Measurements from ENCODE around the gene KRTAP2-2. TPM values are rescaled to one million over a fixed set of nuclear protein-coding genes. Genes with fewer than 3 reads are reported as not detected.
"Not testable (repeated sequence)": the region's sequence is repeated elsewhere in the genome, so short reads cannot be mapped to it uniquely, and the experiment has no call there.

KRTAP2-2 gene
- total RNA-seq, 2 donors from 2014 or later: not detected

DNA sequence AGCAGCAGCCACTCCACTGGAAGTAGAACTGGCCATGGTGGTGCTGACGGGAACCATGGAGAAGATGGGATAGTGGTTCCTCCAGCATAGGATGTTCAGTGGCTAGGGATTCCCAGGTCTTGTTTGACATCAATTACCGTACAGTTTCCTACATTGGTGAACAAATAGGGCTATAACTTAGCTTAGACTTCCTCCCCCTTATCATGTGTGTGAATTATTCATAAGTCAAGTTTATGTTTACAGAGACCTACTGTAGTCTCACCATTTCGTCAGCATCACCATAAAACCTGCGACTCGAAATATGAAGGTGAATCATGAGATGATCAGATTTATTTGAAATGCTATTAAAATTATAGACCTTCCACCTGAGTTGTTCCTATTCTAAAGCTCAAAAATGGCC lies 3.7 kb upstream of the KRTAP2-2 start:
- Mint-ChIP-seq H3K36me3 (ENCODE audit: low read depth) (peaks cover 3% of the 10 kb centered on the region), H3K27me3 (peaks cover 42% of the 10 kb centered on the region), H3K27ac (no peak overlapping the region), H3K4me3 (no peak overlapping the region), H3K4me1 (peaks cover 4% of the 10 kb centered on the region)
- ATAC-seq: no peak
- H3K9me3 ChIP-seq (ENCODE audit: control insufficient read depth, low read length, poor library complexity, severe bottlenecking): no peaks in the 10 kb centered on the region
- DNase-seq: no peak

DNA sequence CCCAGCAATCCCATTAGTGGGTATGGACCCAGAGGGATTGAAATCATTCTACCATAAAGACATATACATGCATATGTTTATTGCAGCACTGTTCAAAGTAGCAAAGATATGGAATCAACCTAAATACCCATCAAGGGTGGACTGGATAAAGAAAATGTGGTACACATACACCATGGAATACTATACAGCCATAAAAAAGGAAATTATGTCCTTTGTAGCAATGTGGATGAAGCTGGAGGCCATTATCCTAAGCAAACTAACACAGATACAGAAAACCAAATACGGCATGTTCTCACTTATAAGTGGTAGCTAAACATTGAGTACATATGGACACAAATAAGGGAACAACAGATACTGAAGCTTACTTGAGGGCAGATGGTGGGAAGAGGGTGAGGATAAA lies 2.5 kb upstream of the KRTAP2-2 start:
- Mint-ChIP-seq H3K27me3 (peaks cover 42% of the 10 kb centered on the region), H3K4me3 (no peak overlapping the region), H3K4me1 (peaks cover 4% of the 10 kb centered on the region), H3K36me3 (ENCODE audit: low read depth) (peaks cover 3% of the 10 kb centered on the region), H3K27ac (no peak overlapping the region)
- ATAC-seq (no peak), DNase-seq (no peak)
- H3K9me3 ChIP-seq (ENCODE audit: control insufficient read depth, low read length, poor library complexity, severe bottlenecking): no peaks in the 10 kb centered on the region

DNA sequence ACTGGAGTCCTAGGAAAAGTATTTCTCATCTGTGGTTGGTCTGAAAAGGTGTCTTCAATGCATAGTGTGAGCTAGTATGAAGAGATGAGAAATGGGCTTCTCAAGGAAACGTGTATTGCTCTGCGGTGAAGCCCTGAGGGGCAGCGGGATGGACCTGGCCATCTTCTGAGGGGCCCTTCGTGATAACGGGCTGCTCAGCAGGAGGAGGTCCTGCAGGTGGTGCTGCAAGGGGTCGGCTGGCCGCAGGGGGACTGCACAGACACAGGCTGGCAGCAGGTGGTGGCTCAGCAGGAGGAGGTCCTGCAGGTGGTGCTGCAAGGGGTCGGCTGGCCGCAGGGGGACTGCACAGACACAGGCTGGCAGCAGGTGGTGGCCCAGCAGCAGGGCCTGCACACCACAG lies 474 bp downstream of the KRTAP2-2 start:
- not testable (repeated sequence) for DNase-seq; H3K4me1 Mint-ChIP-seq; H3K4me3 Mint-ChIP-seq; H3K27ac Mint-ChIP-seq; H3K36me3 Mint-ChIP-seq (ENCODE audit: low read depth); H3K9me3 ChIP-seq (ENCODE audit: control insufficient read depth, low read length, poor library complexity, severe bottlenecking); ATAC-seq
- H3K27me3 Mint-ChIP-seq: peaks cover 34% of the 10 kb centered on the region

DNA sequence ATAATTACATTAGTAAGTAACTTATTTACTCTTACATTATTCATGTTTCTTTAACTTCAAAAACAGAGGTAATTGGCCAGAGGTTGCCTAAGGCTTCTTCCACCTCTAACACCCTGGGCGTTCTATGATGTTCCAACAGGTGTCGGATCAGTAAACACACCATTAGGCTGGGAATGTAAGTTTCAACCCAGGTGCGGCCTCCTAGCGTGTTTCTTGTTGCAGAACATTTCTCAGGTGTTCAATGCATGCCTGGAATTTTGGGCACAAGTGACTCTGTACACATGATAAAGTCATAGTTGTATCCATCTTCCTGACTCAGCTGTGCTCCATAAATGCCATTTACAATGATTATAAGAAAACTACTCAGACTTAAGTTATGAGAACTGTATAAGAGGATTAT lies 1.0 kb downstream of the KRTAP2-2 start:
- H3K27ac Mint-ChIP-seq: no peak overlapping the region
- no peaks in the 10 kb centered on the region for H3K36me3 Mint-ChIP-seq (ENCODE audit: low read depth)
- ATAC-seq (no peak), DNase-seq (no peak)
- H3K9me3 ChIP-seq (ENCODE audit: control insufficient read depth, low read length, poor library complexity, severe bottlenecking): no peaks in the 10 kb centered on the region
- H3K27me3 Mint-ChIP-seq: peaks cover 31% of the 10 kb centered on the region
- H3K4me1 Mint-ChIP-seq: no peaks in the 10 kb centered on the region
- H3K4me3 Mint-ChIP-seq: no peak overlapping the region

DNA sequence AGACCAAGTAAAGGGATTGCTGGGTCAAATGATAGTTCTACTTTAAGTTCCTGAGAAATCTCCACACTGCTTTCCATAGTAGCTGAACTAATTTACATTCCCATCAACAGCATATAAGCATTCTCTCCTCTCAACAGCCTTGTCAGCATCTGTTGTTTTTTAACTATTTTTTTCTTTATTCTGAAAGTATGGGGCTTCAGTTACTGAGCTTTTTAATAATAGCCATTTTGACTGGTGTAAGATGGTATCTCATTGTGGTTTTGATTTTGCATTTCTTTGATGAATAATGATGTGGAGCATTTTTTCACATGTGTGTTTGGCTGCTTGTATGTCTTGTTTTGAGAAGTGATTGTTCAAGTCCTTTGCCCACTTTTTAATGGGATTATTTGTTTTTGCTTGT lies 2.5 kb downstream of the KRTAP2-2 start:
- Mint-ChIP-seq H3K4me1 (no peaks in the 10 kb centered on the region), H3K27ac (no peak overlapping the region), H3K36me3 (ENCODE audit: low read depth) (no peaks in the 10 kb centered on the region), H3K4me3 (no peak overlapping the region), H3K27me3 (peaks cover 38% of the 10 kb centered on the region)
- DNase-seq: no peak
- ATAC-seq: no peak
- H3K9me3 ChIP-seq (ENCODE audit: control insufficient read depth, low read length, poor library complexity, severe bottlenecking): no peaks in the 10 kb centered on the region

DNA sequence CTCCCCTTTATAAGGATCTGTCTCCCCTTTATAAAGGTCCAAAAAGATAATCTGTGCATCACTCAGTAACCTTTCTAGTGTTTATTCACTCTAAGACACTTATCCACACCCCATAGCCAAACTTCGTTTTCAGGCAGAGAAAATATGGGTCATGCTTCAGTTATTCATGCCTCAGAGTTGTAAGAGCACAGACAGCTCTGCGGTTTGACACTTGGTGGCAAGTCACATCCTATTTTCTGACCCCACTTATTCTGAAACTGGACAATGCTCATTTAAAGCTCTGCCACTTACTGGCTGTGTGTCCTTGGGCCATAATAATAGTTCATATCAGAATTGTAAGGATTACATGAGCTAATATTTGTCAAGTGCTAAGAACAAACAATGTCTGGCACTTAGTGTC lies 5.9 kb downstream of the KRTAP2-2 start:
- no peaks in the 10 kb centered on the region for H3K9me3 ChIP-seq (ENCODE audit: control insufficient read depth, low read length, poor library complexity, severe bottlenecking)
- H3K4me3 Mint-ChIP-seq: no peak overlapping the region
- H3K27me3 Mint-ChIP-seq: peaks cover 48% of the 10 kb centered on the region
- H3K27ac Mint-ChIP-seq: no peak overlapping the region
- DNase-seq: no peak
- no peak for ATAC-seq
- no peaks in the 10 kb centered on the region for H3K4me1 Mint-ChIP-seq
- H3K36me3 Mint-ChIP-seq (ENCODE audit: low read depth): no peaks in the 10 kb centered on the region

DNA sequence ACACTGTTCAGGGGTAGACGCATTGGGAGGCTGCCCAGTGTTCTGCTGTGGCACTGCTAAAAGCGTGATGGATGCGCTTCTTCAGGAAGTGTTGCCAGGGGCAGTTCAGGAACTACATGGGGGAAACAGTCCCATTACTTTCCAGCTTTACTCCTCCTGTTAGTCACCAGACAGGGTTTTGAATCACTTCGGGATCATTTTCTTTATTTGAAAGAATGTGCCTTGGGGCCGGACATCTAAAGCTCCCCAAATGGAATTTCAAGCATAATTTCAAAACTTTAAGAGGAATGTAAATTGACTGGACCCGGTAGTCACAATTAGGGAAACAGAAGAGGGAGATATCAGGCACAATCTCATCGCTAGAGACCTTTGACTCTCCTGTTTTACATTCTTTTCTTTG lies 6.6 kb downstream of the KRTAP2-2 start:
- ATAC-seq (no peak), DNase-seq (no peak)
- no peak overlapping the region for H3K4me3 Mint-ChIP-seq
- no peaks in the 10 kb centered on the region for H3K36me3 Mint-ChIP-seq (ENCODE audit: low read depth)
- no peaks in the 10 kb centered on the region for H3K4me1 Mint-ChIP-seq
- H3K9me3 ChIP-seq (ENCODE audit: control insufficient read depth, low read length, poor library complexity, severe bottlenecking): no peaks in the 10 kb centered on the region
- peaks cover 48% of the 10 kb centered on the region for H3K27me3 Mint-ChIP-seq
- H3K27ac Mint-ChIP-seq: no peak overlapping the region

DNA sequence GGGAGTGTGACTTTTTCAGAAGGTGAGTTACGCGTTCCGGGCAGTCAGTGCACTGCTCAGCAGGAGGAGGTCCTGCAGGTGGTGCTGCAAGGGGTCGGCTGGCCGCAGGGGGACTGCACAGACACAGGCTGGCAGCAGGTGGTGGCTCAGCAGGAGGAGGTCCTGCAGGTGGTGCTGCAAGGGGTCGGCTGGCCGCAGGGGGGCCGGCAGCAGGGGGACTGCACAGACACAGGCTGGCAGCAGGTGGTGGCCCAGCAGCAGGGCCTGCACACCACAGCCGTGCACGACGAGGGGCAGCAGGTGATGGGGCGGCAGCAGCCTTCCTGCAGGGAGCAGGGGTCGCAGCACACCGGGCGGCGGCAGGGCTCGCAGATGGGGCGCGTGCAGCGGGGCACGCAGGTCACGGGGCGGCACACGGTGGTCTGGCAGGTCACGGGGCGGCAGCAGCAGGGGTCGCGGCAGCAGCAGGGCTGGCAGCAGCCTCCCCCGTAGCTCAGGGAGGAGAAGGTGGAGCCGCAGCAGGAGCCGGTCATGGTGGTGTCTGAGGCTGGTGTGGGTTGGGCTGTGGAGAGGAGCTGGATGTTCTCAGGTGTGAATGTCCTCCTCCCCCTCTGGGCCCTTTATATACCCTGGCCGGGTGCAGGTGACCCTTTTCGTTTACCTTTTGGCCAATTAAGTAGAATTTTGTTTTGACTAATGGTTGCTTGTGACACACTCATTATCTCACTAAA lies 8.1 kb downstream of the KRTAP2-2 start, which contains the start of gene KRTAP2-1:
Gene KRTAP2-1 (minus strand): TSS at position 582 of the 731 bp plus-strand sequence. CDS start 49 bp downstream, at position 533.
- peaks cover 43% of the 10 kb centered on the region for H3K27me3 Mint-ChIP-seq
- H3K27ac Mint-ChIP-seq; DNase-seq; H3K4me1 Mint-ChIP-seq; H3K9me3 ChIP-seq (ENCODE audit: control insufficient read depth, low read length, poor library complexity, severe bottlenecking); H3K4me3 Mint-ChIP-seq; ATAC-seq; H3K36me3 Mint-ChIP-seq (ENCODE audit: low read depth): not testable (repeated sequence)

DNA sequence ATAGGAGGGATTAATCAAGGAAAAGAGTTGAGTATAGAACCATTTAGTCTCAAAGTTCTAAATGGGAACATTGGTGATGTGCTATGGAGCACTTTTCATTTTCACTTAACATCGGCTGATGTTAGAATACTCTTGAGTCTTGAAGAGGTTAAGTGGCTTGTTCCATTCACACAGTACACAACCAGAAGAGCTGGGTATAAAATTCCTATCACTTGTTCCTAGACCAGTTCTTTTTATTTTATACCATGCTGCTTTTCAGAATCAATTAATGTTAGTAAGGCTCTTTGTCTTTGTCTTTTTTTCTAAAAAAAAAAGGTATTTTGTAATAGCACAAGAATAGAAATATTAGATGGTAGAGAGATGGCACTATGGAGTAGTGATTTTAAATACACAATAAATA lies 12.1 kb downstream of the KRTAP2-2 start:
- Mint-ChIP-seq H3K4me1 (no peaks in the 10 kb centered on the region), H3K27ac (no peak overlapping the region), H3K4me3 (no peak overlapping the region), H3K27me3 (peaks cover 32% of the 10 kb centered on the region), H3K36me3 (ENCODE audit: low read depth) (peaks cover 2% of the 10 kb centered on the region)
- DNase-seq: no peak
- no peaks in the 10 kb centered on the region for H3K9me3 ChIP-seq (ENCODE audit: control insufficient read depth, low read length, poor library complexity, severe bottlenecking)
- no peak for ATAC-seq

DNA sequence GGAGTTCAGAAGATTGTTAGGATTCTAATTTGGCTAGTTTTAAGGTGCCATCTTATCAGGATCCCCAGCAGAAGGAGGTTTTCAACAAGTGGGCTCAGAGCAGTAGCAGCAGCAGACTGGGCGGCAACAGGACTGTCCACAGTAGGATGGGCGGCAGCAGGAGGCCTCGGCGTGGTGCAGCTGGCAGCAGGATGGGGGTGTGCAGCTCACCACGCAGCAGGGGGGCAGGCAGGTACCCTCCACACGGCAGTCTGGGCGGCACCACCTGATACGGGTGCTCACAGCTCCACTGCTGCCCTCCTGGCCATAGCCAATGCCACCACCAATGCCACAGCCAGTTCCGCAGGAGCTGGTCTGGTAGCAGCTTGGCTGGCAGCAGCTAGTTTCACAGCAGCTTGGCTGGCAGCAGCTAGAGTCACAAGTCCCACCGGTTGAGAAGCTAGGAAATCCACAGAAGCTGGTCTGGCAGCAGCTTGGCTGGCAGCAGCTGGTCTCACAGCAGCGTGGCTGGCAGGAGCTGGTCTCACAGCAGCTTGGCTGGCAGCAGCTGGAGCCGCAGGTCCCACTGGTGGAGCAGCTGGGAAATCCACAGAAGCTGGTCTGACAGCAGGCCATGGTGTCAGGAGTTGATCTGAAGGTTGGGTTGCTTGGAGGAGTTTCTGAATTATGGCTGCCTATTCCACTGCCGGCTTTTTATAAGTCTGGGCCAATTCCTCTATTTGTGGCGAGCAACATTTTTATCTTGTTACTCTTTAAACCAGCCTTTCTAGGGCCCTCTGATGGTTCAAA lies 14.1 kb downstream of the KRTAP2-2 start, which contains the start of gene KRTAP1-1:
Gene KRTAP1-1 (minus strand): TSS at position 668 of the 789 bp plus-strand sequence. CDS start 53 bp downstream, at position 615.
- DNase-seq; H3K4me1 Mint-ChIP-seq; H3K4me3 Mint-ChIP-seq; H3K36me3 Mint-ChIP-seq (ENCODE audit: low read depth); H3K9me3 ChIP-seq (ENCODE audit: control insufficient read depth, low read length, poor library complexity, severe bottlenecking); H3K27ac Mint-ChIP-seq; ATAC-seq: not testable (repeated sequence)
- peaks cover 27% of the 10 kb centered on the region for H3K27me3 Mint-ChIP-seq

DNA sequence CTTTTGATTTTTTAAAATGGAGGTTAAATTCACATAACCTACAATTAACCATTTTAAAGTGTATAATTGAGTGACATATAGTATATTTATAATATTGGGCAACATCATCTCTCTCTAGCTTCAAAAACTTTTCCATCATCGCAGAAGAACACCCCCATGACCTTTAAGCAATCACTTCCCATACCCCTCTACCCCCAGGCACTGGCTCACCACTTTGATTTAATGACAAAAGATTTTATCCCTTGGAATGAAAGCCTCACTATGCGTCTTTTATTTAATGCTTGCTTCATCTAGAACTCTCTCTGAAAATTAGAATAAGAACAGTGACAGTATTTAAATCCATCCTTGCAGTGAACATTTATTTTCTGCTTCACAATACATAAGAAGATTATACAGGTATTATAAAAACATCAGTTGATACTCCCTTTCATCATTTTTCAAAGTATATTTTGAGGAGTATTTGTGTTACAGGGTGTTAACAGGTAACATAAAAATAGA lies 17.1 kb downstream of the KRTAP2-2 start:
- peaks cover 41% of the 10 kb centered on the region for H3K27me3 Mint-ChIP-seq
- H3K4me3 Mint-ChIP-seq: no peak overlapping the region
- DNase-seq (no peak), ATAC-seq (no peak)
- peaks cover 2% of the 10 kb centered on the region for H3K36me3 Mint-ChIP-seq (ENCODE audit: low read depth)
- no peaks in the 10 kb centered on the region for H3K4me1 Mint-ChIP-seq
- H3K9me3 ChIP-seq (ENCODE audit: control insufficient read depth, low read length, poor library complexity, severe bottlenecking): no peaks in the 10 kb centered on the region
- no peak overlapping the region for H3K27ac Mint-ChIP-seq

DNA sequence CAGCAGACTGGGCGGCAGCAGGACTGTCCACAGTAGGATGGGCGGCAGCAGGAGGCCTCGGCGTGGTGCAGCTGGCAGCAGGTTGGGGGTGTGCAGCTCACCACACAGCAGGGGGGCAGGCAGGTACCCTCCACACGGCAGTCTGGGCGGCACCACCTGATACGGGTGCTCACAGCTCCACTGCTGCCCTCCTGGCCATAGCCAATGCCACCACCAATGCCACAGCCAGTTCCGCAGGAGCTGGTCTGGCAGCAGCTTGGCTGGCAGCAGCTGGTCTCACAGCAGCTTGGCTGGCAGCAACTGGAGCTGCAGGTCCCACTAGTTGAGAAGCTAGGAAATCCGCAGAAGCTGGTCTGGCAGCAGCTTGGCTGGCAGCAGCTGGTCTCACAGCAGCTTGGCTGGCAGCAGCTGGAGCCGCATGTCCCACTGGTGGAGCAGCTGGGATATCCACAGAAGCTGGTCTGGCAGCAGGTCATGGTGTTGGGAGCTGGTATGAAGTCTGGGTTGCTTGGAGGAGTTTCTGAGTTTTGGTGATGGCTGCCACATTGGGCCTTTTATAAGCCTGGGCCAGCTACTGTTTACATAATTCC lies 20.6 kb downstream of the KRTAP2-2 start, which contains the start of gene KRTAP1-3:
Gene KRTAP1-3 (minus strand): TSS at position 529 of the 590 bp plus-strand sequence. CDS start 53 bp downstream, at position 476.
- not testable (repeated sequence) for H3K36me3 Mint-ChIP-seq (ENCODE audit: low read depth); DNase-seq; ATAC-seq; H3K9me3 ChIP-seq (ENCODE audit: control insufficient read depth, low read length, poor library complexity, severe bottlenecking); H3K4me1 Mint-ChIP-seq; H3K27ac Mint-ChIP-seq; H3K4me3 Mint-ChIP-seq
- peaks cover 52% of the 10 kb centered on the region for H3K27me3 Mint-ChIP-seq

DNA sequence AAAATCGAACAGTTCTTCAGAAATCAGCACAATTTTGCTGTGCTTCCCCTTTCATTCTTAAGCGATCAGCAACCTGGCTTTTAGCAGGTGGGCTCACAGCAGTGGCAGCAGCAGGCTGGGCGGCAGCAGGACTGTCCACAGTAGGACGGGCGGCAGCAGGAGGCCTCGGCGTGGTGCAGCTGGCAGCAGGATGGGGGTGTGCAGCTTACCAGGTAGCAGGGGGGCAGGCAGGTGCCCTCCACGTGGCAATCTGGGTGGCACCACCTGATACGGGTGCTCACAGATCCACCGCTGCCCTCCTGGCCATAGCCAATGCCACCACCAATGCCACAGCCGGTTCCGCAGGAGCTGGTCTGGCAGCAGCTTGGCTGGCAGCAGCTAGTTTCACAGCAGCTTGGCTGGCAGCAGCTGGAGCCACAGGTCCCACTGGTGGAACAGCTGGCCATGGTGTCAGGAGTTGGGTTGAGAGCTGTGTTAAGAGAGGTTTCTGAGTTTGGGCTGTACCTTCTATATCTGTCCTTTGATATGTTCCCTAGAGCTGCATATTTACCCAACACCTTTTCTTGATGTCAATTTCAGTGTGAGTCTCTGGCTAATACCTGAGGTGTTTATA lies 25.3 kb downstream of the KRTAP2-2 start, which contains the start of gene KRTAP1-4:
Gene KRTAP1-4 (minus strand): TSS at position 563 of the 613 bp plus-strand sequence. CDS start 117 bp downstream, at position 446.
- Mint-ChIP-seq H3K4me1 (peaks cover 3% of the 10 kb centered on the region), H3K27ac (no peak within 1 kb of the TSS), H3K36me3 (ENCODE audit: low read depth) (peaks cover 4% of the 10 kb centered on the region), H3K4me3 (no peak within 1 kb of the TSS), H3K27me3 (peaks cover 67% of the 10 kb centered on the region)
- ATAC-seq (no peak), DNase-seq (no peak)
- H3K9me3 ChIP-seq (ENCODE audit: control insufficient read depth, low read length, poor library complexity, severe bottlenecking): no peaks in the 10 kb centered on the region
